Measurements from ENCODE around the gene ICAM1. TPM values are rescaled to one million over a fixed set of nuclear protein-coding genes. Genes with fewer than 3 reads are reported as not detected.

Gene ICAM1
- total RNA-seq, 1 experiment from 2014 or later = 2.3 TPM

GRCh38 chr19:10256551-10256950, 14.4 kb upstream of the ICAM1 start:
- Histone ChIP-seq H4K8ac (replicated peaks; ENCODE audit: insufficient read length, low read depth, low read length) (no peak overlapping the region), H3K4me1 (ENCODE audit: insufficient read depth, low read length) (no peaks in the 10 kb centered on the region; the same call in 1 of the 2 replicates), H3T11ph (ENCODE audit: low read length) (no peak overlapping the region), H2BK20ac (ENCODE audit: low read depth, low read length, poor library complexity, severe bottlenecking) (no peak overlapping the region), H3K79me2 (ENCODE audit: insufficient read depth, low read length) (no peaks in the 10 kb centered on the region), H3K79me1 (ENCODE audit: insufficient read depth, low read depth, low read length, poor library complexity, severe bottlenecking) (peaks cover 2% of the 10 kb centered on the region), H3K18ac (ENCODE audit: insufficient read length, low read depth, low read length) (no peak overlapping the region), H3K14ac (ENCODE audit: insufficient read depth, low read length) (no peak overlapping the region), H3K23me2 (ENCODE audit: insufficient read length, low read depth, low read length, poor library complexity, severe bottlenecking) (peaks cover 4% of the 10 kb centered on the region), H2BK5ac (ENCODE audit: insufficient read length, low read length) (no peak overlapping the region), H3K27me3 (ENCODE audit: insufficient read depth, low read length) (no peaks in the 10 kb centered on the region), H2BK12ac (ENCODE audit: insufficient read length, low read depth, low read length) (no peak overlapping the region), H3K27ac (ENCODE audit: insufficient read length, low read depth, low read length) (no peak overlapping the region), H3K4me2 (ENCODE audit: insufficient read depth, insufficient read length, low read length) (no peak overlapping the region), H3K9me3 (ENCODE audit: control insufficient read depth, low read depth, low read length) (no peaks in the 10 kb centered on the region), H3K56ac (ENCODE audit: insufficient read length, low read depth, low read length) (no peak overlapping the region), H2BK15ac (ENCODE audit: low read depth, low read length) (no peak overlapping the region), H2BK120ac (ENCODE audit: low read depth, low read length, poor library complexity, severe bottlenecking) (no peak overlapping the region), H4K91ac (ENCODE audit: insufficient read length, low read depth, low read length) (no peak overlapping the region), H4K5ac (ENCODE audit: insufficient read length, low read depth, low read length) (no peak overlapping the region), H3K9ac (ENCODE audit: extremely low read depth, insufficient read length, low read length) (no peak overlapping the region), H3K4ac (ENCODE audit: low read depth, low read length) (no peak overlapping the region), H3K23ac (ENCODE audit: insufficient read length, low read depth, low read length) (no peak overlapping the region), H2AK5ac (ENCODE audit: insufficient read length, low read length) (no peak overlapping the region), H2AFZ (ENCODE audit: low read length) (no peak overlapping the region), H4K20me1 (ENCODE audit: control insufficient read depth, insufficient read depth, insufficient read length) (peaks cover 4% of the 10 kb centered on the region)
- Mint-ChIP-seq H3K27ac (no peak overlapping the region), H3K36me3 (ENCODE audit: insufficient read depth in 1 of 3, low read depth in 3 of 3) (peaks cover 29 to 57% (median 49%) of the 10 kb centered on the region in 3 experiments; a peak in 6 of 7 replicates), H3K9me3 (no peaks in the 10 kb centered on the region; a peak in 1 of 5 replicates), H3K4me3 (no peak overlapping the region), H3K27me3 (ENCODE audit: low read depth) (no peaks in the 10 kb centered on the region), H3K4me1 (peaks cover 5 to 9% of the 10 kb centered on the region in 2 experiments)
- no peak for DNase-seq
- TF ChIP-seq, protein P1, sequence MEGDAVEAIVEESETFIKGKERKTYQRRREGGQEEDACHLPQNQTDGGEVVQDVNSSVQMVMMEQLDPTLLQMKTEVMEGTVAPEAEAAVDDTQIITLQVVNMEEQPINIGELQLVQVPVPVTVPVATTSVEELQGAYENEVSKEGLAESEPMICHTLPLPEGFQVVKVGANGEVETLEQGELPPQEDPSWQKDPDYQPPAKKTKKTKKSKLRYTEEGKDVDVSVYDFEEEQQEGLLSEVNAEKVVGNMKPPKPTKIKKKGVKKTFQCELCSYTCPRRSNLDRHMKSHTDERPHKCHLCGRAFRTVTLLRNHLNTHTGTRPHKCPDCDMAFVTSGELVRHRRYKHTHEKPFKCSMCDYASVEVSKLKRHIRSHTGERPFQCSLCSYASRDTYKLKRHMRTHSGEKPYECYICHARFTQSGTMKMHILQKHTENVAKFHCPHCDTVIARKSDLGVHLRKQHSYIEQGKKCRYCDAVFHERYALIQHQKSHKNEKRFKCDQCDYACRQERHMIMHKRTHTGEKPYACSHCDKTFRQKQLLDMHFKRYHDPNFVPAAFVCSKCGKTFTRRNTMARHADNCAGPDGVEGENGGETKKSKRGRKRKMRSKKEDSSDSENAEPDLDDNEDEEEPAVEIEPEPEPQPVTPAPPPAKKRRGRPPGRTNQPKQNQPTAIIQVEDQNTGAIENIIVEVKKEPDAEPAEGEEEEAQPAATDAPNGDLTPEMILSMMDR (conservative IDR thresholded peaks at IDR 0.05) = no peak
- WGBS (ENCODE audit: extremely low coverage, insufficient read length, low lambda C conversion rate) = no CpG with 5 or more reads among the region's 18 CpGs
